A673 (cell line): ENCODE data around the gene SLC25A21.

ENCODE experiments used
- CTCF ChIP-seq: fragments of 300-800, 200-600 bp; sonication (generic); conservative IDR thresholded peaks from 2 replicates; pipeline ENCODE4 v1.5.1; 2017; ENCODE audit warnings: low read depth, mild to moderate bottlenecking, antibody characterized with exemption, low read length, moderate library complexity, mixed read lengths
- EZH2 ChIP-seq: fragments of 200-600 bp; sonication (generic); IDR thresholded peaks from 2 replicates; pipeline ENCODE4 v1.6.1; 2017; ENCODE audit warnings: borderline replicate concordance, low read depth, mild to moderate bottlenecking, mixed read lengths, antibody characterized with exemption, low read length; ENCODE audit not compliant: poor library complexity, severe bottlenecking

- TF ChIP-seq CTCF (no peak), EZH2 (no peak)
Observed at GRCh38 chr14:37115406-37115805, 57.0 kb downstream of the SLC25A21 start.
